ENCODE results near the gene MAG. TPM values are rescaled to one million over a fixed set of nuclear protein-coding genes. Genes with fewer than 3 reads are reported as not detected.

MAG gene
- total and polyA plus RNA-seq, 2 of the 13 experiments (the other 11 are each of a cell fraction or from before 2014, with no cell fraction given) = 0.20 to 1.3 TPM

DNA sequence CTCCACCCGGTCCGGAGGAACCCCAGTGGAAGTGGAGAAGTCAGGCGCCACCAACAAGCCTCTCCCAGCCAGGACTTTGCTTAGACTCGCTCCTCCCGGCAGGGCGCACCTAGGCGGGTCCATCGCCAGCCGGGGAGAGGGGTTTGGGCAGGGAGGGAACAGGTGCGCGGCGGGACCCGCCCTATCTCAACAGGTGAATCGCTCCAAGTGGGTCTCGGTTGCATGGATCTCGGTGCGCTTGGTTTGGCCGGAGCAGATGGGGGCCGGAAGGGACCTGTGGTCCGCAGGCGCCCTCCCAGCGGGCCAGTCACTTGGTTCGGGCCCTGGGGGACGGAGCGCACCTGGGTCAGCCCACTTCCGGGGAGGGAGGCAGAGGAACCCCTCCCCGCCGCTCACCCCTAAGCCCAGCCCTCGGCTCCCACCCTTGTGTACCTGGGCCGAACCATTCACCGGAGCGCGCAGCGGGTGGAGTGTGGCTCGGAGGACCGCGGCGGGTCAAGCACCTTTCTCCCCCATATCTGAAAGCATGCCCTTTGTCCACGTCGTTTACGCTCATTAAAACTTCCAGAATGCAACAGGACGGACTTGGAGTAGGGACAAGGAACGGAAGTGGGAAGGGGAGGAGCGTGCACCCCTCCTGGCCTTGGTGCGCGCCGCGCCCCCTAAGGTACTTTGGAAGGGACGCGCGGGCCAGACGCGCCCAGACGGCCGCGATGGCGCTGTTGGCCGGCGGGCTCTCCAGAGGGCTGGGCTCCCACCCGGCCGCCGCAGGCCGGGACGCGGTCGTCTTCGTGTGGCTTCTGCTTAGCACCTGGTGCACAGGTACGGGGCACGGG lies 43.4 kb upstream of the MAG start, which contains the start of gene LSR (continued):
- TF ChIP-seq, protein P1, sequence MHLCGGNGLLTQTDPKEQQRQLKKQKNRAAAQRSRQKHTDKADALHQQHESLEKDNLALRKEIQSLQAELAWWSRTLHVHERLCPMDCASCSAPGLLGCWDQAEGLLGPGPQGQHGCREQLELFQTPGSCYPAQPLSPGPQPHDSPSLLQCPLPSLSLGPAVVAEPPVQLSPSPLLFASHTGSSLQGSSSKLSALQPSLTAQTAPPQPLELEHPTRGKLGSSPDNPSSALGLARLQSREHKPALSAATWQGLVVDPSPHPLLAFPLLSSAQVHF (CRISPR knock-in tag; IDR thresholded peaks at IDR 0.05) = peak; percentile 56
- TF ChIP-seq ZNF558 (CRISPR knock-in tag; IDR thresholded peaks at IDR 0.05; ENCODE audit: borderline replicate concordance) = peak; percentile 87; the same call in 1 of the 2 replicates
- no peak for TF ChIP-seq NCOA5 (CRISPR knock-in tag; IDR thresholded peaks at IDR 0.05)
- TF ChIP-seq HIVEP1 (CRISPR knock-in tag; IDR thresholded peaks at IDR 0.05) = peak; percentile 48; the same call in 1 of the 2 replicates
- TF ChIP-seq, protein P2, sequence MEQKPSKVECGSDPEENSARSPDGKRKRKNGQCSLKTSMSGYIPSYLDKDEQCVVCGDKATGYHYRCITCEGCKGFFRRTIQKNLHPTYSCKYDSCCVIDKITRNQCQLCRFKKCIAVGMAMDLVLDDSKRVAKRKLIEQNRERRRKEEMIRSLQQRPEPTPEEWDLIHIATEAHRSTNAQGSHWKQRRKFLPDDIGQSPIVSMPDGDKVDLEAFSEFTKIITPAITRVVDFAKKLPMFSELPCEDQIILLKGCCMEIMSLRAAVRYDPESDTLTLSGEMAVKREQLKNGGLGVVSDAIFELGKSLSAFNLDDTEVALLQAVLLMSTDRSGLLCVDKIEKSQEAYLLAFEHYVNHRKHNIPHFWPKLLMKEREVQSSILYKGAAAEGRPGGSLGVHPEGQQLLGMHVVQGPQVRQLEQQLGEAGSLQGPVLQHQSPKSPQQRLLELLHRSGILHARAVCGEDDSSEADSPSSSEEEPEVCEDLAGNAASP (CRISPR knock-in tag; IDR thresholded peaks at IDR 0.05; ENCODE audit: borderline replicate concordance) = peak; percentile 41; the same call in 1 of the 2 replicates
- TF ChIP-seq TBX2 (CRISPR knock-in tag; IDR thresholded peaks at IDR 0.05; ENCODE audit: borderline replicate concordance) = peak; percentile 81; the same call in 1 of the 2 replicates
- no peak for TF ChIP-seq ZFYVE20 (CRISPR knock-in tag; IDR thresholded peaks at IDR 0.05; ENCODE audit: borderline replicate concordance, low read depth)
- no peak for TF ChIP-seq MBD4 (IDR thresholded peaks at IDR 0.05; ENCODE audit: borderline replicate concordance, low read length)
- TF ChIP-seq, protein P3, sequence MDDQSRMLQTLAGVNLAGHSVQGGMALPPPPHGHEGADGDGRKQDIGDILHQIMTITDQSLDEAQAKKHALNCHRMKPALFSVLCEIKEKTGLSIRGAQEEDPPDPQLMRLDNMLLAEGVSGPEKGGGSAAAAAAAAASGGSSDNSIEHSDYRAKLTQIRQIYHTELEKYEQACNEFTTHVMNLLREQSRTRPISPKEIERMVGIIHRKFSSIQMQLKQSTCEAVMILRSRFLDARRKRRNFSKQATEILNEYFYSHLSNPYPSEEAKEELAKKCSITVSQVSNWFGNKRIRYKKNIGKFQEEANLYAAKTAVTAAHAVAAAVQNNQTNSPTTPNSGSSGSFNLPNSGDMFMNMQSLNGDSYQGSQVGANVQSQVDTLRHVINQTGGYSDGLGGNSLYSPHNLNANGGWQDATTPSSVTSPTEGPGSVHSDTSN (CRISPR knock-in tag; IDR thresholded peaks at IDR 0.05; ENCODE audit: borderline replicate concordance) = no peak; the same call in 1 of the 2 replicates
- TF ChIP-seq SRSF9 (IDR thresholded peaks at IDR 0.05; ENCODE audit: borderline replicate concordance, insufficient read depth, low read depth, low read length, poor library complexity, severe bottlenecking) = no peak
- peak; percentile 8; the same call in 1 of the 2 replicates for TF ChIP-seq NFYB (CRISPR knock-in tag; IDR thresholded peaks at IDR 0.05)
- TF ChIP-seq, protein P4, sequence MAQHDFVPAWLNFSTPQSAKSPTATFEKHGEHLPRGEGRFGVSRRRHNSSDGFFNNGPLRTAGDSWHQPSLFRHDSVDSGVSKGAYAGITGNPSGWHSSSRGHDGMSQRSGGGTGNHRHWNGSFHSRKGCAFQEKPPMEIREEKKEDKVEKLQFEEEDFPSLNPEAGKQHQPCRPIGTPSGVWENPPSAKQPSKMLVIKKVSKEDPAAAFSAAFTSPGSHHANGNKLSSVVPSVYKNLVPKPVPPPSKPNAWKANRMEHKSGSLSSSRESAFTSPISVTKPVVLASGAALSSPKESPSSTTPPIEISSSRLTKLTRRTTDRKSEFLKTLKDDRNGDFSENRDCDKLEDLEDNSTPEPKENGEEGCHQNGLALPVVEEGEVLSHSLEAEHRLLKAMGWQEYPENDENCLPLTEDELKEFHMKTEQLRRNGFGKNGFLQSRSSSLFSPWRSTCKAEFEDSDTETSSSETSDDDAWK (CRISPR knock-in tag; IDR thresholded peaks at IDR 0.05) = no peak
- no peak for TF ChIP-seq XBP1 (CRISPR knock-in tag; IDR thresholded peaks at IDR 0.05)
- TF ChIP-seq KLF15 (CRISPR knock-in tag; IDR thresholded peaks at IDR 0.05; ENCODE audit: borderline replicate concordance) = peak; percentile 20; the same call in 1 of the 2 replicates
- no peak for TF ChIP-seq TRIM24 (CRISPR knock-in tag; IDR thresholded peaks at IDR 0.05)
- TF ChIP-seq, protein P5, sequence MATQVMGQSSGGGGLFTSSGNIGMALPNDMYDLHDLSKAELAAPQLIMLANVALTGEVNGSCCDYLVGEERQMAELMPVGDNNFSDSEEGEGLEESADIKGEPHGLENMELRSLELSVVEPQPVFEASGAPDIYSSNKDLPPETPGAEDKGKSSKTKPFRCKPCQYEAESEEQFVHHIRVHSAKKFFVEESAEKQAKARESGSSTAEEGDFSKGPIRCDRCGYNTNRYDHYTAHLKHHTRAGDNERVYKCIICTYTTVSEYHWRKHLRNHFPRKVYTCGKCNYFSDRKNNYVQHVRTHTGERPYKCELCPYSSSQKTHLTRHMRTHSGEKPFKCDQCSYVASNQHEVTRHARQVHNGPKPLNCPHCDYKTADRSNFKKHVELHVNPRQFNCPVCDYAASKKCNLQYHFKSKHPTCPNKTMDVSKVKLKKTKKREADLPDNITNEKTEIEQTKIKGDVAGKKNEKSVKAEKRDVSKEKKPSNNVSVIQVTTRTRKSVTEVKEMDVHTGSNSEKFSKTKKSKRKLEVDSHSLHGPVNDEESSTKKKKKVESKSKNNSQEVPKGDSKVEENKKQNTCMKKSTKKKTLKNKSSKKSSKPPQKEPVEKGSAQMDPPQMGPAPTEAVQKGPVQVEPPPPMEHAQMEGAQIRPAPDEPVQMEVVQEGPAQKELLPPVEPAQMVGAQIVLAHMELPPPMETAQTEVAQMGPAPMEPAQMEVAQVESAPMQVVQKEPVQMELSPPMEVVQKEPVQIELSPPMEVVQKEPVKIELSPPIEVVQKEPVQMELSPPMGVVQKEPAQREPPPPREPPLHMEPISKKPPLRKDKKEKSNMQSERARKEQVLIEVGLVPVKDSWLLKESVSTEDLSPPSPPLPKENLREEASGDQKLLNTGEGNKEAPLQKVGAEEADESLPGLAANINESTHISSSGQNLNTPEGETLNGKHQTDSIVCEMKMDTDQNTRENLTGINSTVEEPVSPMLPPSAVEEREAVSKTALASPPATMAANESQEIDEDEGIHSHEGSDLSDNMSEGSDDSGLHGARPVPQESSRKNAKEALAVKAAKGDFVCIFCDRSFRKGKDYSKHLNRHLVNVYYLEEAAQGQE (IDR thresholded peaks at IDR 0.05; ENCODE audit: borderline replicate concordance in 1 of 2, low read depth in 1 of 2, low read length in 2 of 2) = peak in 1 of 2 experiments; percentile 78; a peak in 1 of 4 replicates
- TF ChIP-seq ZNF615 (CRISPR knock-in tag; IDR thresholded peaks at IDR 0.05; ENCODE audit: borderline replicate concordance) = peak; percentile 78; the same call in 1 of the 2 replicates
